Tibial artery (tissue), 4 donors: ENCODE results near the gene DIS3L2.

Source experiments
- DNase-seq, 2 donors: peaks; one replicate each; pipeline ENCODE4 v3.0.0-alpha.2; 2019
- H3K27ac ChIP-seq, 2 donors: fragments of 200-600 bp; sonication (generic) in 1 of 2; 1 replicate in 1 of 2; 2 replicates in 1 of 2; pipeline ENCODE4 v1.5.1; 2018 to 2019; ENCODE audit warnings: mild to moderate bottlenecking in 1 of 2
- H3K27me3 ChIP-seq, 2 donors: fragments of 200-600 bp; sonication (generic) in 1 of 2; one replicate each; pipeline versions ENCODE4 v1.5.1 to v1.6.0; 2016 to 2019
- H3K36me3 ChIP-seq, 3 donors: fragments of 200-600 bp; sonication (generic) in 2 of 3; one replicate each; pipeline ENCODE4 v1.5.1; 2016 to 2019; ENCODE audit warnings: mild to moderate bottlenecking in 2 of 3
- H3K4me1 ChIP-seq, 4 donors: fragments of 200-600 bp; sonication (generic) in 2 of 4; 1 replicate in 3 of 4; 2 replicates in 1 of 4; pipeline ENCODE4 v1.5.1; 2016 to 2019
- H3K4me3 ChIP-seq, 2 donors: fragments of 200-600 bp; sonication (generic) in 1 of 2; 1 replicate in 1 of 2; 2 replicates in 1 of 2; pipeline ENCODE4 v1.5.1; 2018 to 2019; ENCODE audit warnings: mild to moderate bottlenecking in 2 of 2
- H3K9me3 ChIP-seq, 3 donors: fragments of 200-600 bp; sonication (generic) in 1 of 3; one replicate each; pipeline ENCODE4 v1.5.1; 2016 to 2019
- intact Hi-C: fragments of 100-400 bp; cut with DNase I; formaldehyde crosslinking; loops from one replicate; pipeline ENCODE4 v1.15.0; 2023; ENCODE audit warnings: low total_unique reads
- TF ChIP-seq, protein P1 (sequence below), 2 experiments: fragments of 200-600 bp in 1 of 2; fragments of 450-650 bp in 1 of 2; IDR thresholded peaks; one replicate each; pipeline ENCODE4 v1.5.1; 2017 to 2019; ENCODE audit warnings: antibody characterized with exemption in 2 of 2, mild to moderate bottlenecking in 1 of 2, moderate library complexity in 1 of 2

The DIS3L2 gene

DNA sequence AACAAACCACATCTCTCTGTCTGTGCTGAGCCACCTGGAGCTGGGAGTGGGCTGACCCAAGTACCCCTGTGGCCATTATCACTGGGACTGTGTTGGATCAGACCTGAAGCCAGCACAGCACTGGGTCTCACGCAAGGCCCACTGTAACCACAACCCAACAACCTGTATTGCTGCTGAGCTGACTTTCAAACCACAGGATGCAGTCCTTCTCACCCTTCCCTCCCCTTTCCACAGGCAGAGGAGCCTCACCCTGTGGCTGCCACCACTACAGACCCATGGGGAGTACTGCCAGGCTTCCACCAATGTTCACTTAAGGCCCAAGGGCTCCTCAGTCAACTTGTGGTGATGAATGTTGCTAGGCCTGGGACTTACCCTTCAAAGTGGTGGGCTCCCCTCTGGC is 135.7 kb downstream of the DIS3L2 start:
- H3K4me1 ChIP-seq = no peaks in the 10 kb centered on the region
- no peak overlapping the region for H3K27ac ChIP-seq
- TF ChIP-seq, protein P1, sequence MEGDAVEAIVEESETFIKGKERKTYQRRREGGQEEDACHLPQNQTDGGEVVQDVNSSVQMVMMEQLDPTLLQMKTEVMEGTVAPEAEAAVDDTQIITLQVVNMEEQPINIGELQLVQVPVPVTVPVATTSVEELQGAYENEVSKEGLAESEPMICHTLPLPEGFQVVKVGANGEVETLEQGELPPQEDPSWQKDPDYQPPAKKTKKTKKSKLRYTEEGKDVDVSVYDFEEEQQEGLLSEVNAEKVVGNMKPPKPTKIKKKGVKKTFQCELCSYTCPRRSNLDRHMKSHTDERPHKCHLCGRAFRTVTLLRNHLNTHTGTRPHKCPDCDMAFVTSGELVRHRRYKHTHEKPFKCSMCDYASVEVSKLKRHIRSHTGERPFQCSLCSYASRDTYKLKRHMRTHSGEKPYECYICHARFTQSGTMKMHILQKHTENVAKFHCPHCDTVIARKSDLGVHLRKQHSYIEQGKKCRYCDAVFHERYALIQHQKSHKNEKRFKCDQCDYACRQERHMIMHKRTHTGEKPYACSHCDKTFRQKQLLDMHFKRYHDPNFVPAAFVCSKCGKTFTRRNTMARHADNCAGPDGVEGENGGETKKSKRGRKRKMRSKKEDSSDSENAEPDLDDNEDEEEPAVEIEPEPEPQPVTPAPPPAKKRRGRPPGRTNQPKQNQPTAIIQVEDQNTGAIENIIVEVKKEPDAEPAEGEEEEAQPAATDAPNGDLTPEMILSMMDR (IDR thresholded peaks at IDR 0.05) = no peak
- no peak overlapping the region for H3K4me3 ChIP-seq
- peaks cover 0 to 12% (median 11%) of the 10 kb centered on the region in 3 donors for H3K9me3 ChIP-seq
- intact Hi-C loops = no loop called here
- no peaks in the 10 kb centered on the region for H3K27me3 ChIP-seq
- H3K36me3 ChIP-seq = peaks cover 19 to 38% (median 25%) of the 10 kb centered on the region in 3 donors
- DNase-seq = no peak

- intact Hi-C loops = no loop called here
- Histone ChIP-seq H3K9me3 (peaks cover 0 to 12% (median 11%) of the 10 kb centered on the region in 3 donors), H3K27me3 (no peaks in the 10 kb centered on the region), H3K4me3 (no peak overlapping the region), H3K36me3 (peaks cover 19 to 33% (median 25%) of the 10 kb centered on the region in 3 donors), H3K4me1 (no peaks in the 10 kb centered on the region), H3K27ac (no peak overlapping the region)
- TF ChIP-seq, protein P1 (IDR thresholded peaks at IDR 0.05) = no peak
- DNase-seq = no peak
Measured at GRCh38 chr2:232097758-232098157, 136.2 kb downstream of the DIS3L2 start.

- intact Hi-C loops = no loop called here
- no peak overlapping the region for H3K27ac ChIP-seq
- peaks cover 2 to 8% (median 6%) of the 10 kb centered on the region in 3 donors for H3K36me3 ChIP-seq
- TF ChIP-seq, protein P1 (IDR thresholded peaks at IDR 0.05) = no peak
- H3K4me3 ChIP-seq = no peak overlapping the region
- no peak for DNase-seq
- no peaks in the 10 kb centered on the region for H3K4me1 ChIP-seq
- no peaks in the 10 kb centered on the region for H3K27me3 ChIP-seq
- peaks cover 0 to 1% (median 0%) of the 10 kb centered on the region in 3 donors for H3K9me3 ChIP-seq
Measured at GRCh38 chr2:232102380-232102779, 140.9 kb downstream of the DIS3L2 start.

GRCh38 chr2:232103140-232103737 is 141.7 kb downstream of the DIS3L2 start:
- Histone ChIP-seq H3K27me3 (no peaks in the 10 kb centered on the region), H3K27ac (no peak overlapping the region), H3K4me1 (no peaks in the 10 kb centered on the region), H3K36me3 (no peaks in the 10 kb centered on the region), H3K4me3 (no peak overlapping the region), H3K9me3 (no peaks in the 10 kb centered on the region)
- no peak for DNase-seq
- TF ChIP-seq, protein P1 (IDR thresholded peaks at IDR 0.05) = no peak
- intact Hi-C loops = no loop called here

- TF ChIP-seq, protein P1 (IDR thresholded peaks at IDR 0.05) = no peak
- intact Hi-C loops = no loop called here
- H3K36me3 ChIP-seq = no peaks in the 10 kb centered on the region
- H3K27me3 ChIP-seq = no peaks in the 10 kb centered on the region
- H3K27ac ChIP-seq = no peak overlapping the region
- H3K4me3 ChIP-seq = no peak overlapping the region
- no peaks in the 10 kb centered on the region for H3K4me1 ChIP-seq
- H3K9me3 ChIP-seq = no peaks in the 10 kb centered on the region
- no peak for DNase-seq
Measured at GRCh38 chr2:232104076-232104646, 142.6 kb downstream of the DIS3L2 start.
